GM12874 (cell line): ENCODE results near the gene H2BK1.

Source experiments
- TF ChIP-seq, protein P1 (sequence below): IDR thresholded peaks from 2 replicates; pipeline ENCODE4 v1.5.1; 2011; ENCODE audit warnings: low read depth, mild to moderate bottlenecking, control low read depth, low read length, moderate library complexity; ENCODE audit not compliant: insufficient read depth

The H2BK1 gene

DNA sequence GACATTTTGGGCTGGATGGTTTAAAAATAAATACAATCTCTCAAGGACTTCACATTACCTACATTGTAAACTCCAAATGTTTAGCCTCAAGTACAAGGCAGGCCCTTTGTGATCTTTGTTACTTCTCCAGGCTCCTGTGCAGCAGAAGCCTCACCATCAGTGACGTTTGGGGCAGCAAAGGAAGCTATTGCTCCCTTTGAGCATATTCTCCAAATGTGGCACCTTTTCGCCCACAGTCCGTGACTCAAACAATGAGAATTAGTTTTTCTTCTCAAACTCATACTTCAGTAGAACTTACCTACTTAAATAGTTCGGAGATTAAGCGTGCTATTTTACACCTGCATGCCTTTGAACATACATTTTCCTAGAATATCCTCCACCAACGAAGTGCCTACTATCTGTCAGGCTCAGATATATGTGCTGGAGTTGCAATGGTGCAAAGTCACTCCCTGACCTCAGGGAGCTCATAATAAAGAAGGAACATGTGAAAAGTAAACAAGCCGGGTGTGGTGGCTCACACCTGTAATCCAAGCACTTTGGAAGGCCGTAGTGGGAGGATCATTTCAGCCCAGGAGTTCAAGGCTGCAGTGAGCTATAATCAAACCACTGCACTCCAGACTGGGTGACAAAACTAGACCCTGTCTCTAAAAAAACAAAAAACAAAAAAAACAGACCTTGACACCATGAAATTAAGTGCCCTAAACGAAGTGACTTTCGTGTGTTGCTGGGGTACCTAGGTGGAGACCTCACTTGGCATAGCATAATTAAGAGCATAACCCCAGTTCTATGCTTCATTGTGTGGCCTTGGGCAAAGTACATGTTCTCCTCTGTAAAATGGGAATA is 18.0 kb upstream of the H2BK1 start:
- TF ChIP-seq, protein P1, sequence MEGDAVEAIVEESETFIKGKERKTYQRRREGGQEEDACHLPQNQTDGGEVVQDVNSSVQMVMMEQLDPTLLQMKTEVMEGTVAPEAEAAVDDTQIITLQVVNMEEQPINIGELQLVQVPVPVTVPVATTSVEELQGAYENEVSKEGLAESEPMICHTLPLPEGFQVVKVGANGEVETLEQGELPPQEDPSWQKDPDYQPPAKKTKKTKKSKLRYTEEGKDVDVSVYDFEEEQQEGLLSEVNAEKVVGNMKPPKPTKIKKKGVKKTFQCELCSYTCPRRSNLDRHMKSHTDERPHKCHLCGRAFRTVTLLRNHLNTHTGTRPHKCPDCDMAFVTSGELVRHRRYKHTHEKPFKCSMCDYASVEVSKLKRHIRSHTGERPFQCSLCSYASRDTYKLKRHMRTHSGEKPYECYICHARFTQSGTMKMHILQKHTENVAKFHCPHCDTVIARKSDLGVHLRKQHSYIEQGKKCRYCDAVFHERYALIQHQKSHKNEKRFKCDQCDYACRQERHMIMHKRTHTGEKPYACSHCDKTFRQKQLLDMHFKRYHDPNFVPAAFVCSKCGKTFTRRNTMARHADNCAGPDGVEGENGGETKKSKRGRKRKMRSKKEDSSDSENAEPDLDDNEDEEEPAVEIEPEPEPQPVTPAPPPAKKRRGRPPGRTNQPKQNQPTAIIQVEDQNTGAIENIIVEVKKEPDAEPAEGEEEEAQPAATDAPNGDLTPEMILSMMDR: no peak

DNA sequence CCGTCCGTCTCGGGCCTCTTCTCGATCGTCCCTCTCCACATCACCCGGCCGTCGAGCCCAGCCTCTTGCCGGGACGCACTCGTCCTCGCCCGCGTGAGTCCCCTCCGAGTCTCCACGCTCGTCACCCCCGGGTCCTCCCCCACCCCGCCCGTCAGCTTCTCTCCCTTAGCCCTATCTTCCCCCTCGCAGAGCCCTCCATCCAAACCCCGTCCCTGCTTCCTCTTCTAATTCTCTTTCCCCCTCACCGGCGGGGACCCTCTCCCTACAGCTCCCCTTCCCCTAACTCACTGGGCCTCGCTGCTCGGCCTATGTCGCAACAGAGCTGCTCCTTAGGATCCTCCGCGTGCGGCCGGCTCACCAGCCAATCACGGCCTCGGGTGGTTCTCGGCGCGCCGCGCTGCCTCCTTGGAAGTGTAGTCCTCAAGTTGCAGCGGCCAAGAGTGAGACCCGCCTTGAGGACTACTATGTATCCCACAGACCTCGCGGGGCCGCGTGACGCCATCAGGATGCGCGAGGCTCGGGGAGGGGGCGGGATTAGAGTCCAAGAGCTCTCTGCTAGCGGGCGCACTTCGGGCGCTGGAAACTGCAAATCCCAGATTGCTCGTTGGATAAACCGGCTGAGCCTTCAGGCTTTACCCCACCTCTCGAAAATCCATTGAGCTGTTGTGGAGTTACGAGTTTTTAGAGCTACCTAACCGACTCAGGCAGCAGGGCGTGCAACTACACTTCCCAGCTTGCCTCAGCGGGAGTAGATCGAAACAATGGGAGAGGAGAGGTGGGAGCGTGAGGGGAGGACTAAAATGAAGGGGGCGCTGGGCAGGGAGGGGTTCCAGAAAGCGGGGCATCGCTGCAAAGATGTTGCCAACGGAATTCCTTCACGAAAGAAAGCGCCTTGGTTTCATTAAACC is 16.8 kb upstream of the H2BK1 start, which contains the start of gene ABCF2:
TSS of gene ABCF2 (minus strand) at position 331 of the 908 bp plus-strand sequence. CDS start 747 bp downstream, outside the sequence.
- TF ChIP-seq, protein P1: no peak

DNA sequence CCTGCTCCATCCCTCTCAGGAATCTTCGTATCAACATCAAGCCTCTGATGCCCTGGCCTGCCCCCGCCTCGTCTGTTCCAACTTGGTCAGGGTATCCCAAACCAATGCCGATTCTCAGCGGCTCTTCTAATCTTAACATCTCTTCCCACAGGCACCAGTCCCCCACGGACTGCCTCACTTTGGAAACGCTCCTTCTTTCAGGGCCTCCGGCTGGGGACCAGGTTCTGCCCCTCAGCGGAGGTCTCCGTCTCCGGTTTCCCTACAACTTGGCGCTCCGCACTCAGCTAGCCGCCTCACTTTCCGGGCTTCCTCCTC is 16.2 kb upstream of the H2BK1 start:
- TF ChIP-seq, protein P1: no peak

DNA sequence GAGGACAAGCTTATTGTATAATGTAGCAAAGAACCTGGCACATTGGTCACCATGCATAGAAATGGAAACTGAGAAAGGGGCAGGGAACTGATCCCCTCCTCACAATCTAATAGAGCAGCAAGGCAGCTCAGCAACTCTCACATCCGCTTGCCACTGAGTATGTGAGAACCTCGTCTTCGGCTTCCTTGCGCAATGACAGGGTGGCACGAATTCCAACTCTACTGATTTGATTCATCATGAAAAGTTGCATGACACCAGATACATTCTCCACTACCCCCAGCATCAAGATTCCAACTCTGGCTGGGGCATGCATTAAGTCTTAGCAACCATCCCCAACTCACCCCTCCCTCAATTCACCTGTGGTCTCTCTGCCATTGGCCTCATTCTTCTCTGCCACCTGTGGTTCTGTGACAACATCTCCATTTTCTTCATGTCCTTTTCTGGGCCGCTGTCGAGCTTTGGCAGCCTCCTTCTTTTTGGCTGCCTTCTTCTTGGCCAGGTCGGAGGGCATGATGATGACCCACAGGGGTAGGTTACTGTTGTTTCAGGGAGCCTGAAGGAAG is 15.7 kb upstream of the H2BK1 start:
- TF ChIP-seq, protein P1: no peak

DNA sequence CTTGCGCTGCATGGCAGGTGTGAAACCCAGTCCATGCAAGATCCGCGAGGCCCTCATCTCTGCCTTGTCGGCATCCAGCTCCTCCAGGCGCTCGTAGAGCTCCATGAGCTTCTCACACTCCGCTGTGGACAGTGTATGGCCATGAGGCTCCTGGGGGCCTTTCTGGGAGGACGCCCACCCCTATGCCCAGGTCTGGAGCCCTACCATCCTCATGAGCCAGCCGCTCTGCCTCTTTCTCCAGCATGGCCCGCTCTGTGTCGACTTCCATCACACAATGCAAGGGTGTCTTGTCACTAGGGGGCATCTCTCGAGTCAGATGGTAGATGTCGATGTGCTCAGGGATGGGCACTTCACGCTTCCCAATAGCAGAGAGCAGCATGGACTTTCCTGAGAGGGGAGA is 13.4 kb upstream of the H2BK1 start:
- TF ChIP-seq, protein P1: no peak

DNA sequence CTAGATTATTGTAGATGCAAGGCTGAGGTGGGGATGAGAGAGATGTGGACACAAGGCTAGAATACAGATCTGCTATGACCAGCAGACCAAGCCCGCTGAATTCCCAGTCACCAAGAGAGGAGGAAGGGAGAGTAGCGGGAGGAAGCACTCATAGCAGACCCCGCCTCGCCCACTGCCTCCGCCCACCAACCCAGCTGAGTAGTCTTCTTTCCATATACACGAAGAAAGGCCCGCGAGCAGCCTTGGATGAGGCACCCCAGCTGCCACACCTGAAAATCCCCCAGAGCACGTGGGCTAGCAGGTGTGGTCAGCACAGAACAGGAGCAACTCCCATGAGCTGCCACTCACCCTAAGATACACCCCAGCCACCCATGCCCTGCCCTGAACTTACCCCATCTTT is 7.9 kb upstream of the H2BK1 start:
- TF ChIP-seq, protein P1: no peak

DNA sequence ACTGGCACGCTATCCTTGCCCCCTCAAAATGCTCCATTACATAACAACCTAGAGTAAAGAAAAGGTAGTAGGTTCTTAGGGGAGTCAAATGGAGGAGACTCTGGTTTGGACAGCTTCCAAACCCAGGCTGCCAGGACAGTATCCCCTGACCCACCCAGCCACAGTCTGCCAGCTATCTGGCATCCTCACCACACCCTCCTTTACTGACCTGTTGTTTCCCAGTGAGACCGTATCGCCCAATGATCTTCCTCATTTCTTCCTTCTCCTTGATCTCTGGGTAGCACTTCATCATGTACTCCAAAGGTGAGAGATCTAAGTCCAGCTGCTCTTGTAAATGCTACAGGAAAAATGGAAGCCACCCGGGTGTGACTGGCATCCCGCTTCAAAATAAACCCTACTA is 5.1 kb upstream of the H2BK1 start:
- TF ChIP-seq, protein P1: no peak
